ENCODE results near the gene TMEM255A.

GRCh38 chrX:120242813-120243212, 68.4 kb downstream of the TMEM255A start:
- TF ChIP-seq CTCF (IDR thresholded peaks at IDR 0.05; ENCODE audit: insufficient read depth, low read length) = no peak
- no peak for TF ChIP-seq POLR2AphosphoS5 (IDR thresholded peaks at IDR 0.05; ENCODE audit: low read depth)
- no peak for TF ChIP-seq GABPA (IDR thresholded peaks at IDR 0.05; ENCODE audit: low read depth)
- TF ChIP-seq, protein P1, sequence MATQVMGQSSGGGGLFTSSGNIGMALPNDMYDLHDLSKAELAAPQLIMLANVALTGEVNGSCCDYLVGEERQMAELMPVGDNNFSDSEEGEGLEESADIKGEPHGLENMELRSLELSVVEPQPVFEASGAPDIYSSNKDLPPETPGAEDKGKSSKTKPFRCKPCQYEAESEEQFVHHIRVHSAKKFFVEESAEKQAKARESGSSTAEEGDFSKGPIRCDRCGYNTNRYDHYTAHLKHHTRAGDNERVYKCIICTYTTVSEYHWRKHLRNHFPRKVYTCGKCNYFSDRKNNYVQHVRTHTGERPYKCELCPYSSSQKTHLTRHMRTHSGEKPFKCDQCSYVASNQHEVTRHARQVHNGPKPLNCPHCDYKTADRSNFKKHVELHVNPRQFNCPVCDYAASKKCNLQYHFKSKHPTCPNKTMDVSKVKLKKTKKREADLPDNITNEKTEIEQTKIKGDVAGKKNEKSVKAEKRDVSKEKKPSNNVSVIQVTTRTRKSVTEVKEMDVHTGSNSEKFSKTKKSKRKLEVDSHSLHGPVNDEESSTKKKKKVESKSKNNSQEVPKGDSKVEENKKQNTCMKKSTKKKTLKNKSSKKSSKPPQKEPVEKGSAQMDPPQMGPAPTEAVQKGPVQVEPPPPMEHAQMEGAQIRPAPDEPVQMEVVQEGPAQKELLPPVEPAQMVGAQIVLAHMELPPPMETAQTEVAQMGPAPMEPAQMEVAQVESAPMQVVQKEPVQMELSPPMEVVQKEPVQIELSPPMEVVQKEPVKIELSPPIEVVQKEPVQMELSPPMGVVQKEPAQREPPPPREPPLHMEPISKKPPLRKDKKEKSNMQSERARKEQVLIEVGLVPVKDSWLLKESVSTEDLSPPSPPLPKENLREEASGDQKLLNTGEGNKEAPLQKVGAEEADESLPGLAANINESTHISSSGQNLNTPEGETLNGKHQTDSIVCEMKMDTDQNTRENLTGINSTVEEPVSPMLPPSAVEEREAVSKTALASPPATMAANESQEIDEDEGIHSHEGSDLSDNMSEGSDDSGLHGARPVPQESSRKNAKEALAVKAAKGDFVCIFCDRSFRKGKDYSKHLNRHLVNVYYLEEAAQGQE (IDR thresholded peaks at IDR 0.05; ENCODE audit: insufficient replicate concordance, low read depth) = no peak
- no peak for TF ChIP-seq SPI1 (IDR thresholded peaks at IDR 0.05; ENCODE audit: borderline replicate concordance, low read depth)
